ENCODE results near the gene BCORL1. TPM values are rescaled to one million over a fixed set of nuclear protein-coding genes. Genes with fewer than 3 reads are reported as not detected.

The BCORL1 gene
- polyA plus RNA-seq, 1 donor from 2014 or later, result 1.0 TPM

GRCh38 chrX:129956765-129957164 is 25.7 kb upstream of the BCORL1 start:
- no peak overlapping the region for H2AFZ ChIP-seq (ENCODE audit: low read depth, low read length)
- no peaks in the 10 kb centered on the region for H3F3A ChIP-seq (ENCODE audit: insufficient read depth, low read length, poor library complexity, severe bottlenecking)
- no peak overlapping the region for H3K9ac ChIP-seq (ENCODE audit: low read length)
- no peaks in the 10 kb centered on the region for H3K79me2 ChIP-seq (replicated peaks; ENCODE audit: insufficient read depth, low read length)
- no peak overlapping the region for H3K4me2 ChIP-seq (ENCODE audit: low read length)
- peaks cover 25% of the 10 kb centered on the region for H3K27me3 ChIP-seq (ENCODE audit: insufficient read depth, low read depth, low read length)
- H3K4me3 ChIP-seq (ENCODE audit: low read length), result peak overlapping the region; percentile 63
- no peaks in the 10 kb centered on the region for H3K36me3 ChIP-seq (ENCODE audit: insufficient read depth, low read length)
- no peak overlapping the region for H3K27ac ChIP-seq (ENCODE audit: low read length)
- H4K20me1 ChIP-seq (ENCODE audit: insufficient read depth), result no peaks in the 10 kb centered on the region
- H3K9me2 ChIP-seq (ENCODE audit: insufficient read depth, low read length), result no peaks in the 10 kb centered on the region
- H3K9me3 ChIP-seq (ENCODE audit: low read length), result no peaks in the 10 kb centered on the region
- TF ChIP-seq REST (IDR thresholded peaks at IDR 0.05; ENCODE audit: borderline replicate concordance), result no peak
- TF ChIP-seq MXI1 (conservative IDR thresholded peaks at IDR 0.05; ENCODE audit: poor library complexity, severe bottlenecking), result no peak
- no peak for TF ChIP-seq CTCF (IDR thresholded peaks at IDR 0.05; ENCODE audit: poor library complexity, severe bottlenecking)
- TF ChIP-seq EP300 (conservative IDR thresholded peaks at IDR 0.05; ENCODE audit: poor library complexity, severe bottlenecking), result no peak

GRCh38 chrX:129957241-129958082 is 25.0 kb upstream of the BCORL1 start:
- TF ChIP-seq TAF1 (IDR thresholded peaks at IDR 0.05; ENCODE audit: low read depth) (no peak), RAD21 (conservative IDR thresholded peaks at IDR 0.05) (no peak), EZH2 (IDR thresholded peaks at IDR 0.05; ENCODE audit: borderline replicate concordance, insufficient read depth, low read length, poor library complexity, severe bottlenecking) (no peak), EP300 (conservative IDR thresholded peaks at IDR 0.05; ENCODE audit: poor library complexity, severe bottlenecking) (no peak), SMC3 (conservative IDR thresholded peaks at IDR 0.05; ENCODE audit: poor library complexity) (no peak), POLR2AphosphoS5 (IDR thresholded peaks at IDR 0.05) (no peak), CTCF (IDR thresholded peaks at IDR 0.05; ENCODE audit: poor library complexity, severe bottlenecking) (no peak)
- Histone ChIP-seq H3K4me2 (ENCODE audit: low read length) (no peak overlapping the region), H2AFZ (ENCODE audit: low read depth, low read length) (no peak overlapping the region), H3K9me2 (ENCODE audit: insufficient read depth, low read length) (no peaks in the 10 kb centered on the region), H3F3A (ENCODE audit: insufficient read depth, low read length, poor library complexity, severe bottlenecking) (no peaks in the 10 kb centered on the region), H3K9me3 (ENCODE audit: low read length) (no peaks in the 10 kb centered on the region), H3K79me2 (replicated peaks; ENCODE audit: insufficient read depth, low read length) (no peaks in the 10 kb centered on the region), H3K36me3 (ENCODE audit: insufficient read depth, low read length) (no peaks in the 10 kb centered on the region), H3K9ac (ENCODE audit: low read length) (no peak overlapping the region), H3K4me3 (ENCODE audit: low read length) (peak overlapping the region; percentile 63), H4K20me1 (ENCODE audit: insufficient read depth) (no peaks in the 10 kb centered on the region), H3K27me3 (ENCODE audit: insufficient read depth, low read depth, low read length) (peaks cover 25% of the 10 kb centered on the region), H3K27ac (ENCODE audit: low read length) (no peak overlapping the region)

All from neural cell (in vitro differentiated cells).